GM12872 (cell line): ENCODE measurements around the gene NOD2.

Experiments
- TF ChIP-seq, protein P1 (sequence below): IDR thresholded peaks from 3 replicates; pipeline ENCODE4 v1.5.1; 2011; ENCODE audit warnings: low read depth, mild to moderate bottlenecking, low read length, moderate library complexity; ENCODE audit not compliant: insufficient read depth

The NOD2 gene

DNA sequence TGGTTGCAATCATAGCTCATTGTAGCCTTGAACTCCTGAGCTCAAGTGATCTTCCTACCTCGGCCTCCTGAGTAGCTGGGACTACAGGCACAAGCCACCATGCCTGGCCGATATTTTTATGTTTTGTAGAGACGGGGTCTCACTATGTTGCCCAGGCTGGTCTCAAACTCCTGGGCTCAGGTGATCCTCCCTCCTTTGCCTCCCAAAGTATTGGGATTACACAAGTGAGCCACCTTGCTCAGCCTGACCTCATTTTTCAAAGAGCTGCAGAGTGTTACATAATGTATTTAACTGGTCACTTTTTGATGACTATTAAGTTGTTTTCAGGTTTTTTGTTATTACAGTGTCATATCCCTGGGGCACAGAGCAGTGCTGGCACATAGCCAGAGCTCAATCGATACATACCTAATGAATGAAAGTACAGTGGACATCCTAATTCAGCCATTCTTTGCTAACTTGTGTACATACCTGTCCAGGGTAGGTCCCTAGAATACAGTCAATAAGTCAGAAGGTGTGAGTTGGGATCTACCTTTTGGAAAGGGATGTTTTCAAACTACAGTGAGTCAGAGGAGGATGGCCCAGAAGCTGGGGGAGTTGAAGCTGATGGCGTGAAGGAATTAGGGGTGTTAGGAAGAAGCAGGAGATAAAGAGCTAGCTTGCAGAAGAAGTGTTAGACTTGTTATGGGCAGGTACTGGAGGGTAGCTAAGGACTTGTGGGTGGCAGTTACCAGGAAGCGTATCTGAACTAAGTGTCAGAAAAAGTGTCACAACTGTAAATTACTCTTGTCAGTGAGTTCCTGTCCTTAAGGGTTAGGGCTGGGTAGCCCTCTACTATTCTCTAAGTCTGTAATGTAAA, 28.4 kb downstream of the NOD2 start:
- TF ChIP-seq, protein P1, sequence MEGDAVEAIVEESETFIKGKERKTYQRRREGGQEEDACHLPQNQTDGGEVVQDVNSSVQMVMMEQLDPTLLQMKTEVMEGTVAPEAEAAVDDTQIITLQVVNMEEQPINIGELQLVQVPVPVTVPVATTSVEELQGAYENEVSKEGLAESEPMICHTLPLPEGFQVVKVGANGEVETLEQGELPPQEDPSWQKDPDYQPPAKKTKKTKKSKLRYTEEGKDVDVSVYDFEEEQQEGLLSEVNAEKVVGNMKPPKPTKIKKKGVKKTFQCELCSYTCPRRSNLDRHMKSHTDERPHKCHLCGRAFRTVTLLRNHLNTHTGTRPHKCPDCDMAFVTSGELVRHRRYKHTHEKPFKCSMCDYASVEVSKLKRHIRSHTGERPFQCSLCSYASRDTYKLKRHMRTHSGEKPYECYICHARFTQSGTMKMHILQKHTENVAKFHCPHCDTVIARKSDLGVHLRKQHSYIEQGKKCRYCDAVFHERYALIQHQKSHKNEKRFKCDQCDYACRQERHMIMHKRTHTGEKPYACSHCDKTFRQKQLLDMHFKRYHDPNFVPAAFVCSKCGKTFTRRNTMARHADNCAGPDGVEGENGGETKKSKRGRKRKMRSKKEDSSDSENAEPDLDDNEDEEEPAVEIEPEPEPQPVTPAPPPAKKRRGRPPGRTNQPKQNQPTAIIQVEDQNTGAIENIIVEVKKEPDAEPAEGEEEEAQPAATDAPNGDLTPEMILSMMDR, result no peak

GRCh38 chr16:50722405-50722737, 29.0 kb downstream of the NOD2 start:
- TF ChIP-seq, protein P1, result no peak

GRCh38 chr16:50722960-50723359, 29.6 kb downstream of the NOD2 start:
- TF ChIP-seq, protein P1, result no peak

- TF ChIP-seq, protein P1, result no peak
Measured at GRCh38 chr16:50724306-50724705, 30.9 kb downstream of the NOD2 start.

- TF ChIP-seq, protein P1, result no peak
Measured at GRCh38 chr16:50731130-50731988, 38.0 kb downstream of the NOD2 start.

GRCh38 chr16:50731989-50732832, 38.8 kb downstream of the NOD2 start:
- TF ChIP-seq, protein P1, result no peak

DNA sequence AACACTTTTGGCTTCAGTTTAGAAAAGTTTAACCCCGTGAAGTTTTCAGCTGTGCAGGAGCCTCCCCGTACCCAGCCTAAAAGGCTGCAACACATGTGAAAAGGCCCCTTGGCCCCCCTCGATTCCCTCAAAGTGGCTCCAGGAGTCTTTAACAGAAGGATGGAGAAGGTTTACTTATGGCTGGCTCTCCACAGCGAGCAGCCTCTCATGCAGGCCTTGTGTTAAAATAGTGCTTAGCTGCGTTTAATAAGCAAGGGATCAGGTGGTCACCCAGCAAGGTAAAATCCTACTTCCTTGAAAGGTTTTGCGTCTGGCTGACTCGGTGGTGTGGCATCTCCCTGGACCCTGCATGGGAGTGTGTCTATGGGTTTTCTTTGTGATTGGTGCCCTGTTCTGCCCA, 40.1 kb downstream of the NOD2 start:
- TF ChIP-seq, protein P1, result no peak
